HEK293T (cell line): ENCODE data around the gene SFSWAP.

Source experiments
- FOXK2 ChIP-seq: fragments of 450-650 bp; IDR thresholded peaks from 2 replicates; pipeline ENCODE4 v1.6.1; 2016; ENCODE audit warnings: mild to moderate bottlenecking
- L3MBTL2 ChIP-seq: fragments of 450-650 bp; conservative IDR thresholded peaks from 2 replicates; pipeline ENCODE4 v1.6.1; 2016; ENCODE audit warnings: mild to moderate bottlenecking
- SUZ12 ChIP-seq: fragments of 450-650 bp; IDR thresholded peaks from 2 replicates; pipeline ENCODE4 v1.6.1; 2016; ENCODE audit warnings: mild to moderate bottlenecking
- TARDBP ChIP-seq: fragments of 450-650 bp; IDR thresholded peaks from 2 replicates; pipeline ENCODE4 v1.6.1; 2016

DNA sequence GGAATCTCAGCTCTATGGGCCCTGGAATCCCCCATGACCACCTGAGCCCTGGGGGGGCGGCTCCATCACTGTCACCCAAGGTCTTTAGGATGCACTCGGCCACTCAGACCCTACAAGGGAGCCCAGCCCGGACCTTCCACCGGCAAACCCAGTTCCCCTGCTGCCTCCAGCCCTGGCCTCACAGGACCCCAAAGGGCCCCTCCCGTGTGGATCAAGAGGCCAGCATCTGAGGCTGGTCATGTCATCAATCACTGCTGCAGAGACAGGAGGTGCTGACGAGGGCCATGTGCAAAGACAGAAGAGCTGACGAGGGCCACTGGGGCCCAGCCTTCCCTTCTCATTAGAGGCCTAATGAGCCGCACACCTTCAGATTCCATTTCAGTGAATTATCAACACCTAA is 39.0 kb upstream of the SFSWAP start:
- no peak for TF ChIP-seq SUZ12
- TF ChIP-seq FOXK2, result no peak
- no peak for TF ChIP-seq TARDBP
- TF ChIP-seq L3MBTL2, result no peak
